PC-3 (cell line): ENCODE measurements around the gene TIMP2. TPM values are rescaled to one million over a fixed set of nuclear protein-coding genes. Genes with fewer than 3 reads are reported as not detected.

Experiments used
- ATAC-seq: fragments of 200-7000 bp; cut with Tn5 transposase; 2 replicates; pipeline ENCODE4 v1.9.1; 2020; ENCODE audit warnings: mild to moderate bottlenecking, moderate library complexity
- BruUV-seq: library from RNA; stranded (reverse); fragments of 400-500 nt; replicated peaks from 2 replicates; lab custom pipeline; 2021; lab: Mats Ljungman, UMichigan
- CTCF ChIA-PET: fragments of 300-600 bp; sonication (Branson Sonifier 250); formaldehyde crosslinking; loops from one replicate; lab custom pipeline; 2022; ENCODE audit warnings: antibody characterized with exemption; lab: Charles Lee
- POLR2A ChIA-PET: fragments of 300-600 bp; sonication (Branson Sonifier 250); formaldehyde crosslinking; loops from one replicate; lab custom pipeline; 2022; ENCODE audit warnings: antibody characterized with exemption; ENCODE audit not compliant: unreplicated experiment; lab: Charles Lee
- DNase-seq: peaks from one replicate; pipeline ENCODE4 v3.0.0-alpha.2; 2015
- H2AFZ ChIP-seq: fragments of 300-600 bp; sonication (generic); 2 replicates; pipeline ENCODE4 v1.6.0; 2016; ENCODE audit warnings: antibody characterized with exemption, low read length
- H3F3A ChIP-seq: fragments of 300-600 bp; sonication (generic); one replicate; pipeline ENCODE4 v1.6.0; 2017; ENCODE audit warnings: antibody characterized with exemption, low read length, control low read depth, mild to moderate bottlenecking; ENCODE audit not compliant: unreplicated experiment
- H3K27ac ChIP-seq: fragments of 300-600 bp; sonication (generic); 2 replicates; pipeline ENCODE4 v1.5.1; 2016; ENCODE audit warnings: mild to moderate bottlenecking, low read length
- H3K27me3 ChIP-seq: fragments of 300-600 bp; sonication (generic); 2 replicates; pipeline ENCODE4 v1.6.1; 2016; ENCODE audit warnings: low read length, mixed read lengths
- H3K36me3 ChIP-seq: fragments of 300-600 bp; sonication (generic); 2 replicates; pipeline ENCODE4 v1.6.1; 2016; ENCODE audit warnings: low read depth, mixed run types, low read length, mixed read lengths
- H3K4me1 ChIP-seq: fragments of 300-600 bp; sonication (generic); 2 replicates; pipeline ENCODE4 v1.5.1; 2016; ENCODE audit warnings: low read length; ENCODE audit not compliant: insufficient read depth
- H3K4me2 ChIP-seq: fragments of 300-600 bp; sonication (generic); 2 replicates; pipeline ENCODE4 v1.6.0; 2016; ENCODE audit warnings: low read length
- H3K4me3 ChIP-seq: fragments of 300-600 bp; sonication (generic); 2 replicates; pipeline ENCODE4 v1.5.1; 2016; ENCODE audit warnings: mild to moderate bottlenecking, low read length, mixed read lengths
- H3K79me2 ChIP-seq: fragments of 300-600 bp; sonication (generic); 2 replicates; pipeline ENCODE4 v1.6.1; 2017; ENCODE audit warnings: low read length, mixed read lengths
- H3K9ac ChIP-seq: fragments of 300-600 bp; sonication (generic); 2 replicates; pipeline ENCODE4 v1.6.0; 2016; ENCODE audit warnings: mild to moderate bottlenecking, low read length
- H3K9me2 ChIP-seq: fragments of 300-600 bp; sonication (generic); replicated peaks from 2 replicates; pipeline ENCODE4 v1.6.1; 2016; ENCODE audit warnings: mixed run types, low read length, mixed read lengths
- H3K9me3 ChIP-seq: fragments of 300-600 bp; sonication (generic); 2 replicates; pipeline ENCODE4 v1.6.1; 2016; ENCODE audit warnings: low read length, mixed read lengths
- H4K20me1 ChIP-seq: fragments of 300-600 bp; sonication (generic); 2 replicates; pipeline ENCODE4 v1.6.1; 2016; ENCODE audit warnings: low read length, mixed read lengths
- CTCF ChIP-seq: fragments of 300-600 bp; sonication (generic); conservative IDR thresholded peaks from 2 replicates; pipeline ENCODE4 v1.5.1; 2017; ENCODE audit warnings: antibody characterized with exemption, low read depth, mild to moderate bottlenecking, low read length
- EZH2 ChIP-seq: fragments of 300-600 bp; sonication (generic); IDR thresholded peaks from one replicate; pipeline ENCODE4 v1.6.1; 2017; ENCODE audit warnings: antibody characterized with exemption, mild to moderate bottlenecking, low read length; ENCODE audit not compliant: unreplicated experiment
- EZH2phosphoT487 ChIP-seq: fragments of 300-600 bp; sonication (generic); IDR thresholded peaks from 2 replicates; pipeline ENCODE4 v1.6.1; 2018; ENCODE audit warnings: mild to moderate bottlenecking, antibody characterized with exemption, low read length, borderline replicate concordance
- intact Hi-C: fragments of 100-400 bp; cut with micrococcal nuclease; formaldehyde crosslinking; loops from 2 replicates; pipeline ENCODE4 v1.9.0; 2023
- total RNA-seq: library from RNA; depleted of rRNA; stranded (reverse); fragments of >200 nt; gene quantifications from 2 replicates; pipeline ENCODE4 v1.2.3, GENCODE V29; 2014; rRNA removed

The TIMP2 gene
- total RNA-seq, 1 experiment from 2014 or later = 60.1 TPM

GRCh38 chr17:78804777-78805176, 120.4 kb downstream of the TIMP2 start:
- Histone ChIP-seq H3K4me3 (no peak overlapping the region), H3K36me3 (peaks cover 71% of the 10 kb centered on the region), H3K79me2 (no peaks in the 10 kb centered on the region), H3K9ac (no peak overlapping the region), H3F3A (no peaks in the 10 kb centered on the region), H4K20me1 (0 out of 2 replicates have a peak, but pooled peaks cover 5% of the 10 kb centered on the region), H3K9me3 (no peaks in the 10 kb centered on the region), H3K4me1 (no peaks in the 10 kb centered on the region), H3K9me2 (no peaks in the 10 kb centered on the region), H3K27me3 (no peaks in the 10 kb centered on the region), H3K27ac (no peak overlapping the region), H3K4me2 (no peak overlapping the region), H2AFZ (no peak overlapping the region)
- POLR2A ChIA-PET = interaction anchor here (0.7 kb wide), 1 partner anchor 48 kb away, joined by 19 read pairs; no protein-coding TSS in a partner anchor
- intact Hi-C loops = no loop called here
- ATAC-seq (no peak), DNase-seq (no peak)
- BruUV-seq = no TSS peak
- TF ChIP-seq CTCF = no peak
- TF ChIP-seq EZH2phosphoT487 = no peak
- TF ChIP-seq EZH2 = no peak
- CTCF ChIA-PET = no interaction called here

GRCh38 chr17:78803186-78803845, 121.9 kb downstream of the TIMP2 start:
- no peak for TF ChIP-seq EZH2
- no peak for TF ChIP-seq EZH2phosphoT487
- TF ChIP-seq CTCF = no peak
- Histone ChIP-seq H3K9ac (no peak overlapping the region), H3K9me2 (no peaks in the 10 kb centered on the region), H4K20me1 (0 out of 2 replicates have a peak, but pooled peaks cover 10% of the 10 kb centered on the region), H3K4me3 (no peak overlapping the region), H3K79me2 (no peaks in the 10 kb centered on the region), H3K36me3 (peaks cover 72% of the 10 kb centered on the region), H3K9me3 (no peaks in the 10 kb centered on the region), H3K27ac (no peak overlapping the region), H3K27me3 (no peaks in the 10 kb centered on the region), H3K4me2 (no peak overlapping the region), H2AFZ (no peak overlapping the region), H3F3A (no peaks in the 10 kb centered on the region), H3K4me1 (no peaks in the 10 kb centered on the region)
- no TSS peak for BruUV-seq
- intact Hi-C loops = no loop called here
- ChIA-PET CTCF (no interaction called here), POLR2A (no interaction called here)
- ATAC-seq (no peak), DNase-seq (no peak)

Other genes with a start within 250 kb of the TIMP2 start
- gene CYTH1, start 143.1 kb downstream of the TIMP2 start, total RNA-seq = 29.7 and 37.7 TPM in 2 replicates
- gene USP36, start 84.6 kb downstream of the TIMP2 start, total RNA-seq = 37.5 and 41.8 TPM in 2 replicates
- 1.8 and 2.4 TPM in 2 replicates for gene CEP295NL, start 22.2 kb downstream of the TIMP2 start, total RNA-seq
- gene LGALS3BP, start 54.5 kb upstream of the TIMP2 start, total RNA-seq = 72.4 and 121 TPM in 2 replicates
- 191 and 220 TPM in 2 replicates for gene CANT1, start 84.4 kb upstream of the TIMP2 start, total RNA-seq
- 18.6 and 21.0 TPM in 2 replicates for gene C1QTNF1, start 98.8 kb upstream of the TIMP2 start, total RNA-seq
- 34.5 and 58.1 TPM in 2 replicates for gene ENGASE, start 149.4 kb upstream of the TIMP2 start, total RNA-seq